Esophagus muscularis mucosa (tissue), 4 donors: ENCODE measurements around the gene UBQLN4. TPM values are rescaled to one million over a fixed set of nuclear protein-coding genes. Genes with fewer than 3 reads are reported as not detected.
"Not testable (repeated sequence)": the region's sequence is repeated elsewhere in the genome, so short reads cannot be mapped to it uniquely, and the experiment has no call there.

Experiments
- DNase-seq: peaks from one replicate; pipeline ENCODE4 v3.0.0-alpha.2; 2017; ENCODE audit errors: extremely low spot score
- H3K27ac ChIP-seq, 4 donors: fragments of 200-600 bp; sonication (generic); replicated peaks in 1 of 4; 1 replicate in 3 of 4; 2 replicates in 1 of 4; pipeline ENCODE4 v1.5.1; 2016 to 2019; ENCODE audit warnings: mild to moderate bottlenecking in 1 of 4
- H3K27me3 ChIP-seq, 4 donors: fragments of 200-600 bp; sonication (generic); one replicate each; pipeline versions ENCODE4 v1.5.1 to v1.6.0; 2016 to 2019
- H3K36me3 ChIP-seq, 4 donors: fragments of 200-600 bp; sonication (generic); one replicate each; pipeline ENCODE4 v1.5.1; 2016 to 2019
- H3K4me1 ChIP-seq, 4 donors: fragments of 200-600 bp; sonication (generic); one replicate each; pipeline ENCODE4 v1.5.1; 2016 to 2019
- H3K4me3 ChIP-seq, 4 donors: fragments of 200-600 bp; sonication (generic); 1 replicate in 2 of 4; 2 replicates in 2 of 4; pipeline ENCODE4 v1.5.1; 2016 to 2019; ENCODE audit warnings: mild to moderate bottlenecking in 4 of 4, moderate library complexity in 1 of 4
- H3K9me3 ChIP-seq, 4 donors: fragments of 200-600 bp; sonication (generic); 1 replicate in 3 of 4; 2 replicates in 1 of 4; pipeline ENCODE4 v1.5.1; 2016 to 2019
- EP300 ChIP-seq: sonication (generic); formaldehyde crosslinking; IDR thresholded peaks from one replicate; pipeline ENCODE4 v1.6.1; 2017; ENCODE audit warnings: antibody characterized with exemption
- POLR2A ChIP-seq: fragments of 450-650 bp; IDR thresholded peaks from one replicate; pipeline ENCODE4 v1.6.1; 2017; ENCODE audit warnings: antibody characterized with exemption, moderate library complexity, mild to moderate bottlenecking, low read depth
- POLR2AphosphoS5 ChIP-seq, 2 donors: sonication (generic); formaldehyde crosslinking; IDR thresholded peaks; one replicate each; pipeline ENCODE4 v1.6.1; 2017; ENCODE audit warnings: antibody characterized with exemption in 2 of 2
- WGBS: methylation state at CpG from one replicate; pipeline ENCODE4 v1.1.5; 2018; 5-methylcytosine and 5-hydroxymethylcytosine counted together
- intact Hi-C: fragments of 100-400 bp; cut with DNase I; formaldehyde crosslinking; loops from one replicate; pipeline ENCODE4 v1.15.1; 2023
- total RNA-seq, 4 donors: library from RNA; depleted of rRNA; stranded (reverse); fragments of >200 nt; gene quantifications; one replicate each; pipeline versions ENCODE4 v1.1.0 to v1.2.1, GENCODE V29; 2016
- TF ChIP-seq, protein P1 (sequence below), 3 experiments: fragments of 200-600 bp in 2 of 3; fragments of 450-650 bp in 1 of 3; sonication (generic) in 2 of 3; IDR thresholded peaks; one replicate each; pipeline ENCODE4 v1.5.1; 2017 to 2019; ENCODE audit warnings: antibody characterized with exemption in 3 of 3, mild to moderate bottlenecking in 2 of 3, moderate library complexity in 1 of 3

Gene UBQLN4
- total RNA-seq, 4 donors from 2014 or later: 17.4 to 33.3 (median 26.0) TPM

DNA sequence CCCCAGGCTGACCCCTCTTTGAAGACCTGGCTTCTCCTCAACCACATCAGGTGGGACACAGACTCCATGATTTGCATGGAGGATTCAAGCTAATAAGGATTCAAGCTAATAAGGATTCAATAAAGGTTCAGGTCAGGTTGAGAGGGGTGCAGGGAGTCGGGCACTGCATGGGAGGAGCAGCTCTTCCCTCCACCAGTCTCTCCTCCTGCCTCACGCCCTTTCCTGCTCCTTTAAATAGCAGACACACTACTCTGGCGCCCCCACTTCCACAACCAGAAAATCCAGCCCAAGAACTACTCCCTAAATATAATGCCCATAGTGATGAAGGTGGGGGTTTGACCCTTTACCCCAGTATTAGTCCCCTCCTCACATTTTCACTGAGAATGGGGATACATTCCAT is 21.6 kb upstream of the UBQLN4 start:
- peaks cover 9 to 25% (median 17%) of the 10 kb centered on the region in 4 donors for H3K4me1 ChIP-seq
- H3K9me3 ChIP-seq: no peaks in the 10 kb centered on the region
- DNase-seq: no peak
- H3K27me3 ChIP-seq: peaks cover 0 to 12% (median 0%) of the 10 kb centered on the region in 4 donors
- no peaks in the 10 kb centered on the region for H3K36me3 ChIP-seq
- 73% methylated on average over 3 of the region's 3 CpGs for WGBS
- H3K27ac ChIP-seq: no peak overlapping the region
- intact Hi-C loops: no loop called here
- no peak for TF ChIP-seq POLR2A
- no peak for TF ChIP-seq POLR2AphosphoS5 (IDR thresholded peaks at IDR 0.05)
- TF ChIP-seq, protein P1, sequence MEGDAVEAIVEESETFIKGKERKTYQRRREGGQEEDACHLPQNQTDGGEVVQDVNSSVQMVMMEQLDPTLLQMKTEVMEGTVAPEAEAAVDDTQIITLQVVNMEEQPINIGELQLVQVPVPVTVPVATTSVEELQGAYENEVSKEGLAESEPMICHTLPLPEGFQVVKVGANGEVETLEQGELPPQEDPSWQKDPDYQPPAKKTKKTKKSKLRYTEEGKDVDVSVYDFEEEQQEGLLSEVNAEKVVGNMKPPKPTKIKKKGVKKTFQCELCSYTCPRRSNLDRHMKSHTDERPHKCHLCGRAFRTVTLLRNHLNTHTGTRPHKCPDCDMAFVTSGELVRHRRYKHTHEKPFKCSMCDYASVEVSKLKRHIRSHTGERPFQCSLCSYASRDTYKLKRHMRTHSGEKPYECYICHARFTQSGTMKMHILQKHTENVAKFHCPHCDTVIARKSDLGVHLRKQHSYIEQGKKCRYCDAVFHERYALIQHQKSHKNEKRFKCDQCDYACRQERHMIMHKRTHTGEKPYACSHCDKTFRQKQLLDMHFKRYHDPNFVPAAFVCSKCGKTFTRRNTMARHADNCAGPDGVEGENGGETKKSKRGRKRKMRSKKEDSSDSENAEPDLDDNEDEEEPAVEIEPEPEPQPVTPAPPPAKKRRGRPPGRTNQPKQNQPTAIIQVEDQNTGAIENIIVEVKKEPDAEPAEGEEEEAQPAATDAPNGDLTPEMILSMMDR (IDR thresholded peaks at IDR 0.05): no peak
- no peak for TF ChIP-seq EP300
- no peak overlapping the region for H3K4me3 ChIP-seq

DNA sequence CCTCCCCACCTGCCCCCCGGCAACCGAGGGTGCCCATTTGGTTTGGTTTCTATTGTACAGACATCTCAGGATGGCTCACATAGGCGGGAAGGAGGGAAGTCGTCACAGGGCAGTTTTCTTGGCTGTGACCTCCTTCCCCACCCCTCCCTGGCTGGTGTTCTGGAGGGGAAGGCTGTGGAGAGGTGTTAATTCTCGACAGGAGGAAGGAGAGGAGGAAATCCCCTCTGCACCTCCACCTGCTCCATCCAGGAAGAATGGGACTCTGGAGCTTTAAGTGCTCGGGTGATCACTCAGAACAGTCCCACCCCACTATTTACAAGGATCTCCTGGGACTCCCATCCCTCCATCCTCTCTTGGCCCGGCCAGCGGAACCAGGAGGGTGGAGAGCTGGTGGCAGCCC is 21.1 kb upstream of the UBQLN4 start:
- WGBS: 55% methylated on average over 8 of the region's 8 CpGs
- intact Hi-C loops: no loop called here
- H3K27ac ChIP-seq: no peak overlapping the region
- TF ChIP-seq, protein P1 (IDR thresholded peaks at IDR 0.05): no peak
- no peak for TF ChIP-seq EP300
- no peak for TF ChIP-seq POLR2A
- no peak for TF ChIP-seq POLR2AphosphoS5 (IDR thresholded peaks at IDR 0.05)
- no peak overlapping the region for H3K4me3 ChIP-seq
- H3K4me1 ChIP-seq: peaks cover 9 to 25% (median 17%) of the 10 kb centered on the region in 4 donors
- peaks cover 0 to 17% (median 0%) of the 10 kb centered on the region in 4 donors for H3K27me3 ChIP-seq
- H3K36me3 ChIP-seq: no peaks in the 10 kb centered on the region
- no peak for DNase-seq
- no peaks in the 10 kb centered on the region for H3K9me3 ChIP-seq

DNA sequence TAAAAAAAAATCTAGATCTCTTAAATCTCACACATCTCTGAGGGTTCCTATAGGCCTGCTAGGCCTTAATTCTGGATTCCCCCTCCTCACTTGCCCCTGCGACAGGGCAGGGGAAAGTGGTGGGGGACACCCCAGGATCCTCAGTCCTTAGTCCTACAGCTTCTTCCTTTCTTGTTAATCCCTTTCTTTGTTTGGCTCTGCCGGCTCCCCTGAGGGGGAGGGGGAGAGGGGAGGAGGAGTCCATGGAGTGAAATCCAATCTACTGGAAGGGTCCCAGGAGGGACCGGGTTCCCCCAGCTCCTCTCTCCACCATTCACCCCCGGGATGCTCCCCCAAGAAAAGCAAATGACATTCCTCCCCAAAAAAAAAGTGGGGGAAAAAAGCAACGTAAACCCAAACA is 20.1 kb upstream of the UBQLN4 start:
- H3K27me3 ChIP-seq: peaks cover 0 to 17% (median 0%) of the 10 kb centered on the region in 4 donors
- H3K36me3 ChIP-seq: no peaks in the 10 kb centered on the region
- no peak overlapping the region for H3K4me3 ChIP-seq
- 63% methylated on average over 5 of the region's 5 CpGs for WGBS
- H3K4me1 ChIP-seq: peaks cover 9 to 25% (median 17%) of the 10 kb centered on the region in 4 donors
- no peak for DNase-seq
- TF ChIP-seq, protein P1 (IDR thresholded peaks at IDR 0.05): no peak
- TF ChIP-seq POLR2AphosphoS5 (IDR thresholded peaks at IDR 0.05) (no peak), POLR2A (no peak), EP300 (no peak)
- intact Hi-C loops: no loop called here
- H3K27ac ChIP-seq: no peak overlapping the region
- no peaks in the 10 kb centered on the region for H3K9me3 ChIP-seq

DNA sequence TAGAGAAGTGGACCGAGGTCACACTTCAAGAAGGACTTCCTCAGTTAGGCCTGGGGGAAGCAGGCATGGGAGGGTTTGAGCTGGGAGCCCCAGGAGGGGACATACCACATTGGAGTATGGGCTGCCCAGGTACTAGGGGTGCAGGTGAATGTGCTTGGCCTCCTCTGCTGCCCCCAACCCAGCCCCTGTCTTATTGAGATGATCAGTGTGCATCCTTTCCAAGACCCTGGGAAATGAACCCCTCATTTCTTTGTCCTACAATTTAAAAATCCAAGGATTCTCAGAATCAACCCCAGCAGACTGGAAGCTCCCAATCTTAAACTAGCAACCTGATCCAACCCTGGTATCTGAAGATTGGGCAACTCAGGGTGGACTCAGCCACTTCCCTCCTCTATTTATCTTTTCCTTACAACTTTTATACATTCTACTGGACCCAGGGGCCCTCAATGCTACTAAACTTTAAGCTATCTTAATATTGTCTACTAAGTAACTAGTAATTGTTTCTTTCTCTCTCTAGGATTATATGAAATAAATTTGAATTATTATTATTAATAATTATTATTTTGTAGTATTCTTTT is 19.6 kb upstream of the UBQLN4 start:
- H3K4me1 ChIP-seq: peaks cover 9 to 25% (median 17%) of the 10 kb centered on the region in 4 donors
- H3K27me3 ChIP-seq: peaks cover 0 to 17% (median 0%) of the 10 kb centered on the region in 4 donors
- no peak overlapping the region for H3K27ac ChIP-seq
- intact Hi-C loops: no loop called here
- DNase-seq: no peak
- no peak overlapping the region for H3K4me3 ChIP-seq
- no peaks in the 10 kb centered on the region for H3K9me3 ChIP-seq
- WGBS: 50% methylated on average over 1 of the region's 1 CpG
- TF ChIP-seq POLR2A: no peak
- TF ChIP-seq, protein P1 (IDR thresholded peaks at IDR 0.05): no peak
- TF ChIP-seq EP300: no peak
- TF ChIP-seq POLR2AphosphoS5 (IDR thresholded peaks at IDR 0.05): no peak
- H3K36me3 ChIP-seq: no peaks in the 10 kb centered on the region

DNA sequence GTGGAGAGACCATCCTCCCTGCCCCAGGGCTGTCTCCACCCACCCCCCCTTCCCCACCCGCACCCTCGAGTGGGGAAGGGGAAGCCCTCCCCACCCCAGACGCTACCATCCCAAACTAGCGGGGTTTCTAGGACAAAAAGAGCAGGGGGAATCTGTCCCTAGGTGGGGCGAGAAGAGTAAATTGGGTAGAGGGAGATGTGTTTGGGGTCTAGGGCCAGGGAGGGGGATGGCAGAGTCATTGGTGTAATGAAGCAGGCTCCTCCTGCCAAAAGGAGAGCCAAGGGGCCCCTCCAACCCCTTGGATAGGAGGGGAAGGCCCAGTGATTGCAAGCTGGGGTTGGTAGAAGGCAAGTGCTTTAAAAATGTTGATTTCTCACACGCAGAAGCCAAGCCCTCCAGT is 18.7 kb upstream of the UBQLN4 start:
- whole genome bisulfite sequencing: 63% methylated on average over 6 of the region's 6 CpGs
- intact Hi-C loops: no loop called here

DNA sequence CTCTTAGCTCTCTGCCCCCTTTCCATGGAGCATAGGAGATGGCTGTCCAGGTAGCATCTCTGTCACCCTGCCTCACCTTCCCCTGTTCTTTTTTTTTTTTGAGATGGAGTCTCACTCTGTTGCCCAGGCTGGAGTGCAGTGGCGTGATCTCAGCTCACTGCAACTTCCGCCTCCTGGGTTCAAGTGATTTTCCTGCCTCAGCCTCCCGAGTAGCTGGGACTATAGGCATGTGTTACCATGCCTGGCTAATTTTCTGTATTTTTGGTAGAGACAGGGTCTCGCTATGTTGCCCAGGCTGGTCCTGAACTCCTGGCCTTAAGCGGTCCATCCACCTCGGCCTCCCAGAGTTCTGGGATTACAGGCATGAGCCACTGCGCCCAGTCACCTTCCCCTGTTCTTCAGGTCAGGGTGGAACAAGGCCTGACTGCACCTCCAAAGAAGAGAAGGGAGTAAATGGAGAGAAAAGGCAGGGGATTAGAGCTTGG is 17.8 kb upstream of the UBQLN4 start:
- H3K4me3 ChIP-seq, H3K36me3 ChIP-seq, H3K9me3 ChIP-seq, intact Hi-C loops, DNase-seq, H3K27ac ChIP-seq: not testable (repeated sequence)
- WGBS: 85% methylated on average over 7 of the region's 7 CpGs
- H3K4me1 ChIP-seq: peaks cover 9 to 19% (median 12%) of the 10 kb centered on the region in 4 donors
- H3K27me3 ChIP-seq: peaks cover 0 to 17% (median 0%) of the 10 kb centered on the region in 4 donors

More for the DNA sequence above, 18.7 kb upstream of the UBQLN4 start:
- no peaks in the 10 kb centered on the region for H3K9me3 ChIP-seq
- H3K36me3 ChIP-seq: no peaks in the 10 kb centered on the region
- peaks cover 9 to 24% (median 17%) of the 10 kb centered on the region in 4 donors for H3K4me1 ChIP-seq
- peaks cover 0 to 17% (median 0%) of the 10 kb centered on the region in 4 donors for H3K27me3 ChIP-seq
- no peak for TF ChIP-seq POLR2A
- no peak for DNase-seq
- no peak overlapping the region for H3K27ac ChIP-seq
- H3K4me3 ChIP-seq: no peak overlapping the region
